ENCODE results near the gene GHRH. TPM values are rescaled to one million over a fixed set of nuclear protein-coding genes. Genes with fewer than 3 reads are reported as not detected.

GHRH gene
- total RNA-seq, 2 experiments from 2014 or later = not detected

DNA sequence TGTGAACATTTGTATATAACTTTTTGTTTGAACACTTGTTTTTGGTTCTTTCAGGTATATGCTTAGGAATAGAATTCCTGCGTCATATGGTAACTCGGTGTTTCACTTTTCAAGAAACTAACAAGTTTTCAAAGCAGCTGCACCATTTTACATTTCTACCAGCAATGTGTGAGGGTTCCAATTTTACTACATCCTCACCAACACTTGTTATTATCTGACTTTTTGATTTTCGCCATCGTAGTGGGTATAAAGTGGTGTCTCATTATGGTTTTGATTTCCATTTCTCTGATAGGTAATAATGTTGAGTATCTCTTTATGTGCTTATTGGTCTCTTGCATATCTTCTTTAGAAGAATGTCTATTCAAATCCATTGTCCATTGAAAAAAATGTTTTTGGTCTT, 42.6 kb downstream of the GHRH start:
- CTCF ChIA-PET = no interaction called here
- ATAC-seq = no peak
- H3K36me3 Mint-ChIP-seq = peaks cover 36% of the 10 kb centered on the region
- peaks cover 3% of the 10 kb centered on the region for H3K4me1 Mint-ChIP-seq
- H3K27me3 Mint-ChIP-seq = no peaks in the 10 kb centered on the region
- no peak for DNase-seq
- no peak overlapping the region for H3K4me3 Mint-ChIP-seq
- no peaks in the 10 kb centered on the region for H3K9me3 Mint-ChIP-seq (ENCODE audit: low read depth)
- no peak overlapping the region for H3K27ac Mint-ChIP-seq

DNA sequence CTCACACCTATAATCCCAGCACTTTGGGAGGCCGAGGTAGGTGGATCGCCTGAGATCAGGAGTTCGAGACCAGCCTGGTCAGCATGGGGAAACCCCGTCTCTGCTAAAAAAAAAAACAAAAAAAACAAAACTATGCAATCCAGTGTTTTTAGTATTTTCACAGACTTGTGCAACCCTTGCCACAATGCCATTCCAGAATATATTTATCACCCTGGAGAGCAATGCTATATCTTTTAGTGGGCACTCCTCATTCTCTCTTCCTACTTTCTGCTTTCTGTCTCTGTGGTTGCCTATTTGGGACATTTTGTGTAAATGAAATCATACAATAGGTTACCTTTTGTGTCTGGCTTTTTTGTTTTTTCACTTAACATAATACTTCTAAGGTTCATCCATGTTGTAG, 43.2 kb downstream of the GHRH start:
- CTCF ChIA-PET = interaction anchor here (1.3 to 2.9 kb wide), 2 partner anchors 17 to 23 kb away, joined by 5 to 7 read pairs; no protein-coding TSS in a partner anchor
- ATAC-seq (no peak), DNase-seq (no peak)
- Mint-ChIP-seq H3K36me3 (peaks cover 35% of the 10 kb centered on the region), H3K4me1 (peaks cover 3% of the 10 kb centered on the region), H3K9me3 (ENCODE audit: low read depth) (no peaks in the 10 kb centered on the region), H3K27ac (no peak overlapping the region), H3K4me3 (no peak overlapping the region), H3K27me3 (no peaks in the 10 kb centered on the region)

DNA sequence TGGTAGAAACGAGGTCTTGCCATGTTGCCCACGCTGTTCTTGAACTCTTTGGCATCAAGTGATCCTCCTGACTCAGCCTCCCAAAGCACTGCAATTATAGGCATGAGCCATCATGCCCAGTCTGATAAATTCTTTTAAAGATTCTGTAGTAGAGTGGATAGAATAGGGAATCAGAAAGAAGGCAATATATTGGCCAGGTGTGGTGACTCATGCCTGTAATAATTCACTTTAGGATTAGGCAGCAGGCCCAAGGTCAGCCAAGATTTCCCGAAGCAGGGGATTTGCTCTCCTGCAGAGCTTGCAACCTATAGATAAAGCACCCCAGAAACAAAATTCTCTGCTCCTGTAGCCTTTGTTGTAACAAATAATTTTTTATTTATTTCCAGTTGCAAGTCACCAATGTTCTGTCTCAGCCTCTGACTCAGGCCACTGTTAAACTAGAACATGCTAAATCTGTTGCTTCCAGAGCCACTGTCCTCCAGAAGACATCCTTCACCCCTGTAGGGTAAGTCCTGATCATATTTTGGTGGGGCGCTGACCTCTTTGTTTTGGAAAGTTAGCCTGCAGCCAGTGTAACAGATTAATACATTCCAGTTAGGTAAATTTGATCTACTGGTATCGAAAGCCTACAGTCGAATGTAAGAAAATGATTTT, 51.8 kb downstream of the GHRH start:
- no peak for DNase-seq
- Mint-ChIP-seq H3K4me1 (no peaks in the 10 kb centered on the region), H3K36me3 (peaks cover 49% of the 10 kb centered on the region), H3K27me3 (no peaks in the 10 kb centered on the region), H3K27ac (no peak overlapping the region), H3K9me3 (ENCODE audit: low read depth) (no peaks in the 10 kb centered on the region), H3K4me3 (no peak overlapping the region)
- ATAC-seq = no peak
- CTCF ChIA-PET = interaction anchor here (1.9 kb wide), 1 partner anchor 14 kb away, joined by 8 read pairs; no protein-coding TSS in a partner anchor

DNA sequence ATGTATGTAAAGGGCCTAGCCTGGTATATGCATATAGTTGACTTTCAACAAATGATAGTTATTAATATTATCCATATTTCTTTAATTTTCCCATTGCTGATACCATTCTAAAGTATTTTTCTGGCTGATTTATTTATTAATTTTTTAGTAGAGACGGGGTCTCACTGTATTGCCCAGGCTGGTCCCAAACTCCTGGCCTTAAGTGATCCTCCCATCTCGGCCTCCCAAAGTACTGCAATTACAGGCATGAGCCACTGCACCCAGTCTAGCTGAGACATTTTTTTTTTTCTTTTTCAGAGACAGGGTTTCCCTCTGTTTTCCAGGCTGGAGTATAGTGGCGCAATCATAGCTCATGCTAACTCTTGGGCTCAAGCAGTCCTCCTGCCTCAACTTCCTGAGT, 52.4 kb downstream of the GHRH start:
- Mint-ChIP-seq H3K4me1 (no peaks in the 10 kb centered on the region), H3K4me3 (no peak overlapping the region), H3K27me3 (no peaks in the 10 kb centered on the region), H3K36me3 (peaks cover 51% of the 10 kb centered on the region), H3K27ac (no peak overlapping the region), H3K9me3 (ENCODE audit: low read depth) (no peaks in the 10 kb centered on the region)
- CTCF ChIA-PET = interaction anchor here (1.9 kb wide), 1 partner anchor 13 kb away, joined by 8 read pairs; no protein-coding TSS in a partner anchor
- DNase-seq (no peak), ATAC-seq (no peak)

DNA sequence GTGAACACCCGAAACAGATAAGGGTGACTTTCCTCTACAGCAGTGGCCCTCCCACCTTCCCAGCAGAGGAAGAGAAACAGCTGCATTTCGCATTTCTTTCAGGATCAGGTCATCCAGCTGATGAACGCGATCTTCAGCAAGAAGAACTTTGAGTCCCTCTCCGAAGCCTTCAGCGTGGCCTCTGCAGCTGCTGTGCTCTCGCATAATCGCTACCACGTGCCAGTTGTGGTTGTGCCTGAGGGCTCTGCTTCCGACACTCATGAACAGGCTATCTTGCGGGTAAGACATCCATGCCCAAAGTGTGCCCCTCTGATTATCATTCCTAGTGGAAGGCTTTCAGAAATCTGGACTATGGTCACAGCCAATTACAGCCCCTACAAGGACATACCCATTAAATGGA, 54.4 kb downstream of the GHRH start:
- CTCF ChIA-PET = interaction anchor here (1.9 kb wide), 1 partner anchor 11 kb away, joined by 7 read pairs; no protein-coding TSS in a partner anchor
- no peak for DNase-seq
- H3K4me3 Mint-ChIP-seq = no peak overlapping the region
- no peaks in the 10 kb centered on the region for H3K27me3 Mint-ChIP-seq
- ATAC-seq = no peak
- H3K36me3 Mint-ChIP-seq = peaks cover 45% of the 10 kb centered on the region
- H3K9me3 Mint-ChIP-seq (ENCODE audit: low read depth) = no peaks in the 10 kb centered on the region
- no peak overlapping the region for H3K27ac Mint-ChIP-seq
- H3K4me1 Mint-ChIP-seq = no peaks in the 10 kb centered on the region

DNA sequence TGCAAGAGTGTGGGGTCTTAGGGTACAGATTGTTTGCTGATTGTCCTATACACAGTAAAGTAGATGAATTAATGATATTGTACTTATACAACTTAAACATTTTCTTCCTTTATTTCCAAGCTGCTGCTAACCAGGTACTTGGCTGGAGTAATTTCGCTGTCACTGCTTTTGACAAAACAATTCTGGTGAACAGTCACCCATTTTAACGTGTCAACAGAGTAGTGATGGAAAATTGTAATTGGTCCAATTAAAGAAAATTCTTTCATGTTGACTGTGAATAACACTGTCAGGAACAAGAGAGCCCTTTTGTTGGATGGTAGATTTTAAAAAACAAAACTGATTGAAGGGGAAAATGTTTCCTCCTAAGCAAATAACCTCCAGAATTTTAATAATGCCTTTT, 55.8 kb downstream of the GHRH start:
- no peak for ATAC-seq
- CTCF ChIA-PET = interaction anchor here (1.7 to 2.3 kb wide), 2 partner anchors 10 to 12 kb away, joined by 6 to 7 read pairs; no protein-coding TSS in a partner anchor
- no peak overlapping the region for H3K27ac Mint-ChIP-seq
- H3K4me1 Mint-ChIP-seq = no peaks in the 10 kb centered on the region
- H3K36me3 Mint-ChIP-seq = peaks cover 49% of the 10 kb centered on the region
- DNase-seq = no peak
- H3K9me3 Mint-ChIP-seq (ENCODE audit: low read depth) = no peaks in the 10 kb centered on the region
- no peak overlapping the region for H3K4me3 Mint-ChIP-seq
- no peaks in the 10 kb centered on the region for H3K27me3 Mint-ChIP-seq

DNA sequence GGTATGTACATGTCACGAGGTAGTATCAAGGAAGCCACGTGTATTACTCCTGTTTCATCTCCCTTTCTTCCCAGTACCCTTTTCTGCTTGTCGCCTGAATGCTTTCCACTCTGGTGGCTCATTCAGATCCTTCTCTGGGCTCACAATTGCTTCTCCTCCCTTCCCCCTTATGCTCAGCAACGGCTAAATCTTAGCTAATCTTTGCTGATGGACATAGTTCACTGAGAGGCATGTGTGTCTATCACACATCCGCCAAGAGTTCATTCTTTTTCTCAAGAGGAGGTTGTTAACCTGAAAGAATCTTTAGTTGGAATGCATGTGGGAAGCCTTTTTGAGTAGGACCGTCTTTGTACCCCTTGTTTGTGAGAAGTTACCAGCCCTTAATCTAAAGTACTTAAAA, 56.5 kb downstream of the GHRH start:
- Mint-ChIP-seq H3K27me3 (no peaks in the 10 kb centered on the region), H3K4me3 (no peak overlapping the region), H3K9me3 (ENCODE audit: low read depth) (no peaks in the 10 kb centered on the region), H3K36me3 (peaks cover 54% of the 10 kb centered on the region), H3K4me1 (peaks cover 1% of the 10 kb centered on the region), H3K27ac (no peak overlapping the region)
- CTCF ChIA-PET = interaction anchor here (1.3 to 2.3 kb wide), 4 partner anchors 10 to 25 kb away, joined by 3 to 7 read pairs (median 5); no protein-coding TSS in a partner anchor
- DNase-seq (no peak), ATAC-seq (no peak)

DNA sequence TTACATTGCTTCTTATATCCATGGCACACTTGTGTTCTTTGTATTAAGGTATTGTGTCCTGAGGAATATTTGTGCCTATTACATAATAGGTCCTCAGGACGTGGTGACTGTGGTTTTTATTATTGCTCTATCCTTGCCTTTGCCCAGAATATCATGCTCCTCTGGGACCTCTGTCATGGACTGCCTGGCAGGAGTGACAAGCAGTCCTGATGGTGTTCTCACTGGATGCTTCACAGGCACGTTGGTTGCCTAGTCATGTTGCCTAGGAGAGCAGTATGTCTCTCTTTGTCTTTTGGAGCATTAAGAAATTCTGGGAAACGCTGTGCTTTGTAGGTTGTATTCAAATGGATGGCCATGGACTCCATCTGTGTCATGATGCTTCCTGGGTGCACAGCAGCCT, 57.6 kb downstream of the GHRH start:
- Mint-ChIP-seq H3K36me3 (peaks cover 55% of the 10 kb centered on the region), H3K27ac (no peak overlapping the region), H3K27me3 (no peaks in the 10 kb centered on the region), H3K9me3 (ENCODE audit: low read depth) (no peaks in the 10 kb centered on the region), H3K4me1 (peaks cover 1% of the 10 kb centered on the region), H3K4me3 (no peak overlapping the region)
- ATAC-seq (no peak), DNase-seq (no peak)
- CTCF ChIA-PET = interaction anchor here (1.3 to 2.3 kb wide), 3 partner anchors 10 to 26 kb away, joined by 3 to 6 read pairs (median 4); no protein-coding TSS in a partner anchor

DNA sequence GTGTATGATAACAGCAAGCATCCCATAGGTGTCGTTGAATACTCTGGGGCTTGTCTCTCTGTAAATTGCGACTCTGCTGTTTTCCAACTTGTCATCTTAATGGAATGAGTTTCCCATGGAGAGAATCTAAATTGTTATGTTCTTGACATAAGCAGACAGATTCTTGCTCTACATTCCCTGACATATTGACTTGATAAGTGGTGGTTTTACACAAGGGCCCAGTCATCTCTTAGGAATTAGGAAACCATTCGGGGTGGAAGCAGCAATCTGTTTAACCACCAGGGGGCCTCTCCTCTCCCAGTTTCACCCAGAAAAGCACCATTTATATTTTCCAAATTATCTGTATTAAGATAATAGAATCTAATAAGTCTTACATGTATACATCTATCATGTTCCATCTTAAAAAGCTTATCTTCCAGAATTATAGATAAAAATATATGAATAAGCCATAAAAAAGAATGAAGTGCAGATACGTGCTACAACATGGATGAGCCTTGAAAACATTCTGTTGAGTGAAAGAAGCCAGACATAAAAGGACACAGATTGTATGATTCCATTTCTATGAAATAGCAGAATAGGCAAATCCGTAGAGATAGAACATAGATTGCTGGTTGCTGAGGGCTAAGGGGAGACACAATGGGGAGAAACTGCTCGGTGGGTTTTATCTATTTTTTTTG, 59.2 kb downstream of the GHRH start:
- ATAC-seq = no peak
- H3K27me3 Mint-ChIP-seq = no peaks in the 10 kb centered on the region
- no peak overlapping the region for H3K4me3 Mint-ChIP-seq
- H3K9me3 Mint-ChIP-seq (ENCODE audit: low read depth) = no peaks in the 10 kb centered on the region
- no peak for DNase-seq
- no peak overlapping the region for H3K27ac Mint-ChIP-seq
- peaks cover 1% of the 10 kb centered on the region for H3K4me1 Mint-ChIP-seq
- H3K36me3 Mint-ChIP-seq = peaks cover 49% of the 10 kb centered on the region
- CTCF ChIA-PET = interaction anchor here (0.9 to 2.0 kb wide), 5 partner anchors 9 to 331 kb away, joined by 3 to 7 read pairs (median 3); no protein-coding TSS in a partner anchor

DNA sequence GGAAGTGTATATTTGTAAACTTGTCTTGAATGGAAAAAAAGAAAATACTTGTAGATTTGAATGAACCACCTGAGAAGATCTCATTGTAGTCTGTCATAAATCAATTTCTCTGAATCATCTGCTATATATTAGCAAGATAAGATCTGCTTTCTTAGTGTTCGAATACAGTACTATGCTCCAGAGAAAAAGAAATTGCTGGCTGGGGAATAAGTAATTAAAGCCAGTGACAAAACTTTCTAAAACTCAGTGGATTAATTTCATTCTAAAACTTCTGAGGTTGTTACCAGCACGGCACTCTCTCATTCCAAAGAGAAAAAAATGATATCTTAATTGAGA, 59.8 kb downstream of the GHRH start:
- Mint-ChIP-seq H3K36me3 (peaks cover 45% of the 10 kb centered on the region), H3K4me1 (peaks cover 1% of the 10 kb centered on the region), H3K27me3 (no peaks in the 10 kb centered on the region), H3K9me3 (ENCODE audit: low read depth) (no peaks in the 10 kb centered on the region), H3K27ac (no peak overlapping the region), H3K4me3 (no peak overlapping the region)
- DNase-seq (no peak), ATAC-seq (no peak)
- CTCF ChIA-PET = interaction anchor here (2.0 to 2.6 kb wide), 2 partner anchors 10 to 15 kb away, joined by 7 to 11 read pairs; no protein-coding TSS in a partner anchor

Other genes with a start within 250 kb of the GHRH start
- gene RBL1, start 165.8 kb downstream of the GHRH start, total RNA-seq = 10 to 100 TPM; 46.2 to 67.3 TPM
- gene RPN2, start 82.5 kb downstream of the GHRH start, total RNA-seq = 100 to 1,000 TPM; 148 to 178 TPM
- 1 to 10 TPM; 2.3 to 3.1 TPM for gene MROH8, start 82.3 kb downstream of the GHRH start, total RNA-seq
- 10 to 100 TPM; 11.3 to 11.5 TPM for gene MANBAL, start 27.8 kb upstream of the GHRH start, total RNA-seq
- gene SRC, start 84.3 kb upstream of the GHRH start, total RNA-seq = 1 to 10 TPM; 1.9 to 3.6 TPM